ENCODE data around the gene AP1G2. TPM values are rescaled to one million over a fixed set of nuclear protein-coding genes. Genes with fewer than 3 reads are reported as not detected.
A peak's percentile ranks its signal among the peaks of the same experiment; 100 is the strongest.

Gene AP1G2
- total and polyA plus RNA-seq, 8 donors: 39.1 to 531 (median 189) TPM

- TF ChIP-seq POLR2A (IDR thresholded peaks at IDR 0.05): no peak
- Histone ChIP-seq H3K27me3 (peaks cover 19 to 60% (median 20%) of the 10 kb centered on the region in 3 donors), H3K4me1 (peaks cover 24 to 38% (median 26%) of the 10 kb centered on the region in 4 donors), H3K36me3 (no peaks in the 10 kb centered on the region), H3K27ac (no peak overlapping the region), H3K9me3 (no peaks in the 10 kb centered on the region), H3K4me3 (no peak overlapping the region)
- intact Hi-C loops (cut with DNase I; ENCODE audit: low total_unique reads): no loop called here
- peak in 1 of 2 donors; percentile 11 for DNase-seq
- 65 to 72% (median 68%) methylated on average over 13 to 14 of the region's 14 CpGs for WGBS, 5 donors
These were observed 4.3 kb upstream of the AP1G2 start for GRCh38 chr14:23571701-23572523.

GRCh38 chr14:23570806-23571483 is 3.4 kb upstream of the AP1G2 start:
- no peak overlapping the region for H3K4me3 ChIP-seq
- peaks cover 9 to 51% (median 14%) of the 10 kb centered on the region in 3 donors for H3K27me3 ChIP-seq
- DNase-seq: peak in 1 of 2 donors; percentile 14
- peaks cover 1 to 4% (median 2%) of the 10 kb centered on the region in 4 donors for H3K36me3 ChIP-seq
- TF ChIP-seq POLR2A (IDR thresholded peaks at IDR 0.05): no peak
- TF ChIP-seq EP300 (IDR thresholded peaks at IDR 0.05): no peak
- TF ChIP-seq CTCF (IDR thresholded peaks at IDR 0.05): no peak
- no peak for TF ChIP-seq POLR2AphosphoS5 (IDR thresholded peaks at IDR 0.05)
- no peaks in the 10 kb centered on the region for H3K9me3 ChIP-seq
- H3K4me1 ChIP-seq: peaks cover 22 to 38% (median 25%) of the 10 kb centered on the region in 4 donors
- no peak overlapping the region for H3K27ac ChIP-seq
- 87 to 90% (median 89%) methylated on average over 18 to 23 of the region's 23 CpGs for WGBS, 5 donors
- intact Hi-C loops (cut with DNase I; ENCODE audit: low total_unique reads): no loop called here

GRCh38 chr14:23569443-23570151 is 2.0 kb upstream of the AP1G2 start:
- WGBS, 5 donors: 46 to 57% (median 56%) methylated on average over 6 to 7 of the region's 7 CpGs
- Histone ChIP-seq H3K27ac (peak overlapping the region in 3 of 5 donors; percentile 9 to 38 (median 20)), H3K9me3 (no peaks in the 10 kb centered on the region), H3K27me3 (peaks cover 0 to 37% (median under 1%) of the 10 kb centered on the region in 3 donors), H3K36me3 (peaks cover 10 to 16% (median 15%) of the 10 kb centered on the region in 4 donors), H3K4me1 (peaks cover 18 to 37% (median 25%) of the 10 kb centered on the region in 4 donors), H3K4me3 (no peak overlapping the region)
- peak in 1 of 2 donors; percentile 78 for DNase-seq
- TF ChIP-seq POLR2AphosphoS5 (IDR thresholded peaks at IDR 0.05) (no peak), CTCF (IDR thresholded peaks at IDR 0.05) (no peak), POLR2A (IDR thresholded peaks at IDR 0.05) (no peak), EP300 (IDR thresholded peaks at IDR 0.05) (no peak)
- intact Hi-C loops (cut with DNase I; ENCODE audit: low total_unique reads): loop anchor here (10.0 kb wide), 1 partner anchor 245 kb away; the partner anchor contains the start of gene PABPN1

- intact Hi-C loops (cut with DNase I; ENCODE audit: low total_unique reads): loop anchor here (10.0 kb wide), 1 partner anchor 244 kb away; the partner anchor contains the start of gene PABPN1
- H3K27me3 ChIP-seq: peaks cover 0 to 31% (median 0%) of the 10 kb centered on the region in 3 donors
- H3K36me3 ChIP-seq: peaks cover 16 to 25% (median 22%) of the 10 kb centered on the region in 4 donors
- 53 to 61% (median 56%) methylated on average over 6 of the region's 6 CpGs for WGBS, 5 donors
- no peak overlapping the region for H3K4me3 ChIP-seq
- H3K9me3 ChIP-seq: no peaks in the 10 kb centered on the region
- peaks cover 18 to 42% (median 29%) of the 10 kb centered on the region in 4 donors for H3K4me1 ChIP-seq
- H3K27ac ChIP-seq: peak overlapping the region in 3 of 5 donors; percentile 79 to 90 (median 87)
- DNase-seq: peak in 1 of 2 donors; percentile 67
- no peak for TF ChIP-seq POLR2A (IDR thresholded peaks at IDR 0.05)
- no peak for TF ChIP-seq POLR2AphosphoS5 (IDR thresholded peaks at IDR 0.05)
- TF ChIP-seq CTCF (IDR thresholded peaks at IDR 0.05): no peak
- no peak for TF ChIP-seq EP300 (IDR thresholded peaks at IDR 0.05)
These were observed 1.2 kb upstream of the AP1G2 start for GRCh38 chr14:23568600-23569331.
